ENCODE measurements around the gene SHOX. TPM values are rescaled to one million over a fixed set of nuclear protein-coding genes. Genes with fewer than 3 reads are reported as not detected.

SHOX gene
- total RNA-seq, 1 experiment from 2014 or later, result 0.24 TPM

DNA sequence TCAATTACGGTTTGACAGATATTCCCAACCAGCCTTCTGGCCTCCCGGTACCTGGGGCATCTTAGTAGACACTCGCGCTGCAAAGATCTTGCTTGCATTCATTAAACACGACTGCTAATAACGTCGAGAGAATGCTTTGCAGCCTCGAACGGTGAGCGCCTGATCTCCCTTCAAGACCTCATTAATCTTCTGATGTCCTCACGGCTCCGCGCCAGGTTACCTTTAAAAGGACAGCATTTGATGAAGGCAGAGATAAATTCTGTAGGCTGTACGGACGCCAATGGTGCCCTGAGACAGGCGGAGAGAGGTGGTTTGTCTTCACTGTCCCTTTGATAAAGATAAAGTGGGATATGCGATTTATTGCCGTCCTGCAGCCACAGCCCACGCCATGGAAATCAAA is 64.2 kb downstream of the SHOX start:
- Mint-ChIP-seq H3K36me3 (ENCODE audit: insufficient read depth in 1 of 3, low read depth in 3 of 3) (no peaks in the 10 kb centered on the region; a peak in 3 of 7 replicates), H3K27ac (no peak overlapping the region), H3K4me3 (no peak overlapping the region), H3K9me3 (peaks cover 2 to 6% of the 10 kb centered on the region in 2 experiments; a peak in 4 of 5 replicates), H3K27me3 (ENCODE audit: low read depth) (peaks cover 5% of the 10 kb centered on the region), H3K4me1 (no peaks in the 10 kb centered on the region)
- Histone ChIP-seq H3K14ac (ENCODE audit: insufficient read depth, low read length) (no peak overlapping the region), H3K4ac (ENCODE audit: low read depth, low read length) (no peak overlapping the region), H3K9ac (ENCODE audit: extremely low read depth, insufficient read length, low read length) (no peak overlapping the region), H3K23ac (ENCODE audit: insufficient read length, low read depth, low read length) (no peak overlapping the region), H2AFZ (ENCODE audit: low read length) (no peak overlapping the region), H3K27me3 (ENCODE audit: insufficient read depth, low read length) (no peaks in the 10 kb centered on the region), H3K9me3 (ENCODE audit: control insufficient read depth, low read depth, low read length) (no peaks in the 10 kb centered on the region), H4K91ac (ENCODE audit: insufficient read length, low read depth, low read length) (no peak overlapping the region), H3K56ac (ENCODE audit: insufficient read length, low read depth, low read length) (no peak overlapping the region), H3K27ac (ENCODE audit: insufficient read length, low read depth, low read length) (no peak overlapping the region), H3K4me2 (ENCODE audit: insufficient read depth, insufficient read length, low read length) (no peak overlapping the region), H3K23me2 (ENCODE audit: insufficient read length, low read depth, low read length, poor library complexity, severe bottlenecking) (no peaks in the 10 kb centered on the region), H2BK120ac (ENCODE audit: low read depth, low read length, poor library complexity, severe bottlenecking) (no peak overlapping the region), H3K4me1 (ENCODE audit: insufficient read depth, low read length) (no peaks in the 10 kb centered on the region), H2BK20ac (ENCODE audit: low read depth, low read length, poor library complexity, severe bottlenecking) (no peak overlapping the region), H3K79me1 (ENCODE audit: insufficient read depth, low read depth, low read length, poor library complexity, severe bottlenecking) (no peaks in the 10 kb centered on the region), H3K18ac (ENCODE audit: insufficient read length, low read depth, low read length) (no peak overlapping the region), H3K79me2 (ENCODE audit: insufficient read depth, low read length) (no peaks in the 10 kb centered on the region), H2BK5ac (ENCODE audit: insufficient read length, low read length) (no peak overlapping the region), H2BK15ac (ENCODE audit: low read depth, low read length) (no peak overlapping the region), H2AK5ac (ENCODE audit: insufficient read length, low read length) (no peak overlapping the region), H2BK12ac (ENCODE audit: insufficient read length, low read depth, low read length) (no peak overlapping the region), H4K8ac (replicated peaks; ENCODE audit: insufficient read length, low read depth, low read length) (no peak overlapping the region), H4K5ac (ENCODE audit: insufficient read length, low read depth, low read length) (no peak overlapping the region), H3T11ph (ENCODE audit: low read length) (no peak overlapping the region), H4K20me1 (ENCODE audit: control insufficient read depth, insufficient read depth, insufficient read length) (no peaks in the 10 kb centered on the region)
- no CpG with 5 or more reads among the region's 19 CpGs for WGBS (ENCODE audit: extremely low coverage, insufficient read length, low lambda C conversion rate)
- TF ChIP-seq CTCF (conservative IDR thresholded peaks at IDR 0.05), result no peak
- DNase-seq, result no peak
